HCT116 (cell line): Measurements from ENCODE around the gene MAPK7. TPM values are rescaled to one million over a fixed set of nuclear protein-coding genes. Genes with fewer than 3 reads are reported as not detected.

Source experiments
- ATAC-seq: fragments of 200-7000 bp; cut with Tn5 transposase; 2 replicates; pipeline ENCODE4 v1.9.1; 2020; ENCODE audit warnings: mild to moderate bottlenecking, moderate library complexity
- BruUV-seq: library from RNA; stranded (reverse); fragments of 400-500 nt; replicated peaks from 2 replicates; lab custom pipeline; 2021; lab: Mats Ljungman, UMichigan
- CTCF ChIA-PET: fragments of 300-600 bp; sonication (Branson Sonifier 250); formaldehyde crosslinking; loops from one replicate; lab custom pipeline; 2021; ENCODE audit warnings: antibody characterized with exemption; lab: Charles Lee
- POLR2A ChIA-PET: fragments of 300-600, 350-600 bp; sonication (Branson Sonifier 250); formaldehyde crosslinking; loops from one replicate; lab custom pipeline; 2021; ENCODE audit warnings: antibody characterized with exemption; lab: Charles Lee
- RAD21 ChIA-PET, 2 experiments: fragments of 300-600 bp; sonication (Branson Sonifier 250); formaldehyde crosslinking; loops; one replicate each; lab custom pipeline; 2023; ENCODE audit warnings: low total read pairs in 2 of 2; ENCODE audit not compliant: uncharacterized antibody in 2 of 2, unreplicated experiment in 2 of 2, low non-redundant PET in 1 of 2; lab: Charles Lee
- DNase-seq: peaks from one replicate; pipeline ENCODE4 v3.0.0-alpha.2; 2010; ENCODE audit warnings: low read depth, low spot score
- H2AFZ ChIP-seq: fragments of 200-600 bp; shearing (Covaris generic), sonication (generic); 2 replicates; pipeline ENCODE4 v1.6.1; 2017; ENCODE audit warnings: low read depth, mixed run types, mixed read lengths, antibody characterized with exemption, low read length; ENCODE audit not compliant: poor library complexity, severe bottlenecking
- H3K27ac ChIP-seq: 2 replicates; pipeline ENCODE4 v1.5.1; 2012; ENCODE audit warnings: low read depth, low read length
- H3K27me3 ChIP-seq: fragments of 200-600 bp; sonication (generic); 2 replicates; pipeline ENCODE4 v1.6.1; 2016; ENCODE audit warnings: mixed run types, low read length, mixed read lengths; ENCODE audit not compliant: insufficient read depth
- H3K36me3 ChIP-seq, 2 experiments: fragments of 200-500 bp in 1 of 2; fragments of 200-600 bp in 1 of 2; sonication (Bioruptor generic) in 1 of 2; sonication (generic) in 1 of 2; 2 replicates each; pipeline versions ENCODE4 v1.5.1 to v1.6.1; 2014 to 2016; ENCODE audit warnings: low read length in 2 of 2, inconsistent platforms in 1 of 2, mixed read lengths in 1 of 2, mixed run types in 1 of 2; ENCODE audit not compliant: insufficient read depth in 2 of 2, control insufficient read depth in 1 of 2
- H3K4me1 ChIP-seq, 2 experiments: fragments of 200-600 bp in 1 of 2; sonication (generic) in 1 of 2; 2 replicates each; pipeline versions ENCODE4 v1.5.1 to v1.6.1; 2012 to 2017; ENCODE audit warnings: low read length in 2 of 2, inconsistent platforms in 1 of 2, mild to moderate bottlenecking in 1 of 2, mixed read lengths in 1 of 2, mixed run types in 1 of 2, moderate library complexity in 1 of 2; ENCODE audit not compliant: insufficient read depth in 2 of 2, control insufficient read depth in 1 of 2
- H3K4me2 ChIP-seq: fragments of 200-600 bp; sonication (generic); 2 replicates; pipeline ENCODE4 v1.6.1; 2017; ENCODE audit warnings: mixed run types, low read length, mixed read lengths
- H3K4me3 ChIP-seq, 2 experiments: fragments of 200-600 bp in 1 of 2; sonication (generic) in 1 of 2; replicated peaks in 1 of 2; 2 replicates each; pipeline ENCODE4 v1.5.1; 2011 to 2016; ENCODE audit warnings: low read length in 2 of 2, control low read depth in 1 of 2, low read depth in 1 of 2, mild to moderate bottlenecking in 1 of 2, mixed read lengths in 1 of 2, mixed run types in 1 of 2
- H3K79me2 ChIP-seq: fragments of 200-600 bp; sonication (generic); 2 replicates; pipeline ENCODE4 v1.6.1; 2017; ENCODE audit warnings: mild to moderate bottlenecking, mixed run types, low read length, moderate library complexity, mixed read lengths; ENCODE audit not compliant: insufficient read depth
- H3K9ac ChIP-seq: fragments of 200-600 bp; sonication (generic); 2 replicates; pipeline ENCODE4 v1.6.1; 2016; ENCODE audit warnings: low read length, mixed read lengths
- H3K9me2 ChIP-seq: fragments of 200-600 bp; sonication (generic), shearing (Covaris generic); 2 replicates; pipeline ENCODE4 v1.6.1; 2017; ENCODE audit warnings: mixed run types, mild to moderate bottlenecking, moderate library complexity; ENCODE audit not compliant: insufficient read depth
- H3K9me3 ChIP-seq, 2 experiments: fragments of 200-500 bp in 1 of 2; fragments of 200-600 bp in 1 of 2; sonication (Bioruptor generic) in 1 of 2; sonication (generic) in 1 of 2; 2 replicates each; pipeline ENCODE4 v1.6.1; 2014 to 2017; ENCODE audit warnings: low read length in 2 of 2, mixed read lengths in 2 of 2, inconsistent platforms in 1 of 2, low read depth in 1 of 2, mild to moderate bottlenecking in 1 of 2, mixed run types in 1 of 2, moderate library complexity in 1 of 2; ENCODE audit not compliant: control insufficient read depth in 1 of 2, insufficient read depth in 1 of 2
- H4K20me1 ChIP-seq: fragments of 200-600 bp; sonication (generic), shearing (Covaris generic); 2 replicates; pipeline ENCODE4 v1.6.1; 2017; ENCODE audit warnings: mixed run types, mild to moderate bottlenecking, moderate library complexity; ENCODE audit not compliant: insufficient read depth
- CEBPB ChIP-seq: IDR thresholded peaks from 2 replicates; pipeline ENCODE4 v1.6.1; 2012; ENCODE audit warnings: low read depth
- CTCF ChIP-seq, 3 experiments: fragments of 200-600 bp in 1 of 3; sonication (generic) in 1 of 3; IDR thresholded peaks in 2 of 3; conservative IDR thresholded peaks in 1 of 3; 2 replicates each; pipeline ENCODE4 v1.5.1; 2012 to 2017; ENCODE audit warnings: low read depth in 2 of 3, low read length in 2 of 3, antibody characterized with exemption in 1 of 3, borderline replicate concordance in 1 of 3, control low read depth in 1 of 3, mild to moderate bottlenecking in 1 of 3, mixed read lengths in 1 of 3, mixed run types in 1 of 3, moderate library complexity in 1 of 3; ENCODE audit not compliant: insufficient read depth in 1 of 3
- EGR1 ChIP-seq: IDR thresholded peaks from 2 replicates; pipeline ENCODE4 v1.6.1; 2012; ENCODE audit warnings: low read depth
- ELF1 ChIP-seq: IDR thresholded peaks from 2 replicates; pipeline ENCODE4 v1.6.1; 2012; ENCODE audit warnings: low read depth, borderline replicate concordance
- EZH2 ChIP-seq: fragments of 200-600 bp; sonication (generic); IDR thresholded peaks from 2 replicates; pipeline ENCODE4 v1.6.1; 2017; ENCODE audit warnings: antibody characterized with exemption, mixed run types
- EZH2phosphoT487 ChIP-seq: fragments of 200-600 bp; IDR thresholded peaks from 2 replicates; pipeline ENCODE4 v1.6.1; 2018; ENCODE audit warnings: antibody characterized with exemption, borderline replicate concordance
- FOSL1 ChIP-seq: IDR thresholded peaks from 2 replicates; pipeline ENCODE4 v1.6.1; 2012; ENCODE audit warnings: low read depth
- JUND ChIP-seq: IDR thresholded peaks from 2 replicates; pipeline ENCODE4 v1.6.1; 2012
- POLR2A ChIP-seq: IDR thresholded peaks from 2 replicates; pipeline ENCODE4 v1.7.0; 2011; ENCODE audit warnings: borderline replicate concordance; ENCODE audit not compliant: insufficient read depth, insufficient read length; ENCODE audit errors: extremely low read depth
- POLR2AphosphoS5 ChIP-seq: IDR thresholded peaks from 2 replicates; pipeline ENCODE4 v1.6.1; 2011; ENCODE audit warnings: mild to moderate bottlenecking, low read depth, low read length, moderate library complexity
- RAD21 ChIP-seq: IDR thresholded peaks from 2 replicates; pipeline ENCODE4 v1.6.1; 2012; ENCODE audit warnings: low read depth, mild to moderate bottlenecking
- REST ChIP-seq: IDR thresholded peaks from 2 replicates; pipeline ENCODE4 v1.6.1; 2012; ENCODE audit warnings: low read depth
- SIN3A ChIP-seq: IDR thresholded peaks from 2 replicates; pipeline ENCODE4 v1.6.1; 2012; ENCODE audit warnings: low read depth
- SP1 ChIP-seq: IDR thresholded peaks from 2 replicates; pipeline ENCODE4 v1.6.1; 2012; ENCODE audit warnings: low read depth
- SRF ChIP-seq: IDR thresholded peaks from 2 replicates; pipeline ENCODE4 v1.6.1; 2012; ENCODE audit warnings: low read depth
- TCF7L2 ChIP-seq: IDR thresholded peaks from 2 replicates; pipeline ENCODE4 v1.7.0; 2011; ENCODE audit warnings: borderline replicate concordance, inconsistent platforms; ENCODE audit not compliant: insufficient read depth, insufficient read length; ENCODE audit errors: extremely low read depth
- YY1 ChIP-seq: IDR thresholded peaks from 2 replicates; pipeline ENCODE4 v1.6.1; 2011; ENCODE audit warnings: low read length, low read depth, moderate library complexity, mild to moderate bottlenecking; ENCODE audit not compliant: insufficient replicate concordance; ENCODE audit errors: extremely low read depth
- ZBTB33 ChIP-seq: IDR thresholded peaks from 2 replicates; pipeline ENCODE4 v1.6.1; 2011; ENCODE audit warnings: mild to moderate bottlenecking, low read length, moderate library complexity; ENCODE audit not compliant: insufficient replicate concordance; ENCODE audit errors: extremely low read depth
- ZFX ChIP-seq: fragments of 450-650 bp; IDR thresholded peaks from 2 replicates; pipeline ENCODE4 v1.6.1; 2017
- ZNF274 ChIP-seq: fragments of 200-500 bp; sonication (Bioruptor generic); IDR thresholded peaks from 2 replicates; pipeline ENCODE4 v1.6.1; 2014; ENCODE audit warnings: mild to moderate bottlenecking, low read depth, low read length, inconsistent platforms
- intact Hi-C: fragments of 100-400 bp; cut with micrococcal nuclease; formaldehyde crosslinking; loops from 2 replicates; pipeline ENCODE4 v1.10.0; 2022
- total RNA-seq: library from RNA; stranded (reverse); gene quantifications from one replicate; pipeline ENCODE4 v1.2.1, GENCODE V29; 2021; ENCODE audit not compliant: unreplicated experiment

Gene MAPK7
- total RNA-seq, 1 experiment from 2014 or later = 15.3 TPM

- Histone ChIP-seq H4K20me1 (no peaks in the 10 kb centered on the region), H3K9me3 (no peaks in the 10 kb centered on the region), H3K4me3 (no peak overlapping the region), H2AFZ (no peak overlapping the region), H3K27me3 (no peaks in the 10 kb centered on the region), H3K36me3 (no peaks in the 10 kb centered on the region), H3K79me2 (no peaks in the 10 kb centered on the region), H3K4me2 (no peak overlapping the region), H3K27ac (no peak overlapping the region), H3K9me2 (no peaks in the 10 kb centered on the region), H3K9ac (no peak overlapping the region), H3K4me1 (no peaks in the 10 kb centered on the region)
- intact Hi-C loops = no loop called here
- BruUV-seq = no TSS peak
- TF ChIP-seq ZBTB33 = no peak
- TF ChIP-seq SIN3A = no peak
- no peak for TF ChIP-seq ZFX
- no peak for TF ChIP-seq REST
- TF ChIP-seq FOSL1 = no peak
- no peak for TF ChIP-seq ZNF274
- TF ChIP-seq SRF = no peak
- TF ChIP-seq RAD21 = no peak
- TF ChIP-seq EGR1 = no peak
- TF ChIP-seq ELF1 = no peak
- no peak for TF ChIP-seq EZH2phosphoT487
- TF ChIP-seq EZH2 = no peak
- TF ChIP-seq POLR2A = no peak
- no peak for TF ChIP-seq POLR2AphosphoS5
- TF ChIP-seq CEBPB = no peak
- no peak for TF ChIP-seq YY1
- TF ChIP-seq CTCF (IDR thresholded peaks at IDR 0.05 in 2 of 3, conservative IDR thresholded peaks at IDR 0.05 in 1 of 3; ENCODE audit: borderline replicate concordance in 1 of 3, insufficient read depth in 1 of 3, low read depth in 2 of 3, low read length in 2 of 3) = no peak
- no peak for TF ChIP-seq TCF7L2
- no peak for TF ChIP-seq SP1
- no peak for TF ChIP-seq JUND
- ATAC-seq (no peak), DNase-seq (no peak)
- ChIA-PET POLR2A (no interaction called here), RAD21 (no interaction called here), CTCF (no interaction called here)
These were observed 46.9 kb downstream of the MAPK7 start for GRCh38 chr17:19424934-19425868.
